HG02763 (cell line): ENCODE results near the gene CEND1.
"Not testable (repeated sequence)": the region's sequence is repeated elsewhere in the genome, so short reads cannot be mapped to it uniquely, and the experiment has no call there.

Experiments used
- ATAC-seq: cut with Tn5 transposase; IDR thresholded peaks from one replicate; pipeline ENCODE4 v1.9.1; 2021; ENCODE audit warnings: mild to moderate bottlenecking, moderate library complexity; ENCODE audit not compliant: unreplicated experiment

The CEND1 gene

DNA sequence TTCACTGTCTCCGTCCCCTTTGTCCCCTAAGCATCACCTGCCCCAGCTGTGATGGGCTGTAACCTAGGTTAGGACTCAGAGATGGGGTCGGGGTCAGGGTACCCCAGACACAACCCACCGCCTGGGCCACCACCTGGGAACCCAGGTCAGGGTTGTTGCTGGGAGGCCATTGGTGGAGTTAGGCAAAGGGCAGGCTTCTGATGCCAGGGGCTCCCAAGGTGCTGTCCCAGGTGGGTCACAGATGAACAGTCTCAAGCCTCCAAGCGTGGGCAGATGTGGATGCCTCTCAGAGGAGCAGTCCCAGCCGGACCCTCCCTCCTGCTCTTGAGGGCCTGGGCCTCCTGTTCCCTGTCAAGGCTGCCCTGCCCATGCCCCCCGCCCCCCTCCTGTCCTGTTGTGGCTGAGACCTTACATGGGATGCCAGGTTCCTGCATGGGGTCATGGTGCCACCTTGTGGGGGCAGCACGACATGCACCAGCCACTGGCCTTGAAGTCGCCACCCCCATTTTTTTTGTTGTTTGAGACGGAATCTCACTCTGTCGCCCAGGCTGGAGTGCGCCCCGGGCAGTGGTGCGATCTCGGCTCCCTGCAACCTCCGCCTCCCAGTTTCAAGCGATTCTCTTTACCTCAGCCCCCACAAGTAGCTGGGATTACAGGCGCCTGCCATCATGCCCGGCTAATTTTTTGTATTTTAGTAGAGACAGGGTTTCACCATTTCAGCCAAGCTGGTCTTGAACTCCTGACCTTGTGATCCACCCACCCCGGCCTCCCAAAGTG lies 24.7 kb downstream of the CEND1 start:
- no peak for ATAC-seq

- no peak for ATAC-seq
Observed at GRCh38 chr11:764322-765024, 25.4 kb downstream of the CEND1 start.

- ATAC-seq = no peak
Observed at GRCh38 chr11:763549-764321, 26.2 kb downstream of the CEND1 start.

DNA sequence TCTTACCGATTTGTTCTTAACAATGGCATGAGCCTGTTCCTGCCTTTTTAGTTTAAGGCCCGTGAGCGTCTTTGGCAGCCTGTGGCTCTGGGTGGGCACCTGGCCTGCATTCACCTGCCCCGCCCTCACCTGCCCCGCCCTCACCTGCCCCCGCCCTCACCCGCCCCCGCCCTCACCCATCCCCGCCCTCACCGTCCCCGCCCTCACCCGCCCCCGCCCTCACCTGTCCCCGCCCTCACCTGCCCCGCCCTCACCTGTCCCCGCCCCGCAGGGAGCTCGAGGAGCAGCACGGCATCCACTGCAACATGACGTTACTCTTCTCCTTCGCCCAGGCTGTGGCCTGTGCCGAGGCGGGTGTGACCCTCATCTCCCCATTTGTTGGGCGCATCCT lies 26.8 kb downstream of the CEND1 start:
- no peak for ATAC-seq

DNA sequence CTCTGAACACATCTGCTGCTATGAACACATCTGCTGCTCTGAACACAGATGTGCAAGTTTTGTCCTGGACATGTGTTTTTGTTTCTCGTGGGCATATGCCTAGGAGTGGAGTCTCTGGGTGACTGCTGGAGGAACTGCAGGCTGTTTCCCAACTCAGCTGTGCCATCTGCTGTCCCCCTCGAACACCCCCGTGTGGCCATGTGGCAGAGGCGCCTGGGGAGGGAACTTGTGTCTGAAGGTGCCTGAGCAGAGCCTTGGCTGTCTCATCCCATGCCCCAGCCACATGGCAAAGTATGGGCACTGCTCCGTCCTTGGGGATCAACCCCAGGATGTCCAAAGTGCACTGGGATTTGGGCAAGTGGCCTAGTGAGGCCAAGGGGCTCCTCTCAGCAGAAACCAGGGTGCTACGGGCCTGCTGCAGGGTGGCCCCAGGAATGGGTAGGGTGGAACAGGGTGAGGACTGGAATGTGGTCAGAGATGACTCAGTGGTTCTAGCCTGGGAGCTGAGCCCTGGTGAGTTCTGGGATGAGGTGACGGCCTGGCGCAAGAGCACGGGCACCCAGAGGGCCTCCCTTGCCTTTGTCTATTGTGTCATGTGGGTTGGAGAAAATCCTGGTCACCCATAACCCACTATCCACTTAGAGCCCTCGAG lies 27.3 kb downstream of the CEND1 start:
- ATAC-seq = no peak

DNA sequence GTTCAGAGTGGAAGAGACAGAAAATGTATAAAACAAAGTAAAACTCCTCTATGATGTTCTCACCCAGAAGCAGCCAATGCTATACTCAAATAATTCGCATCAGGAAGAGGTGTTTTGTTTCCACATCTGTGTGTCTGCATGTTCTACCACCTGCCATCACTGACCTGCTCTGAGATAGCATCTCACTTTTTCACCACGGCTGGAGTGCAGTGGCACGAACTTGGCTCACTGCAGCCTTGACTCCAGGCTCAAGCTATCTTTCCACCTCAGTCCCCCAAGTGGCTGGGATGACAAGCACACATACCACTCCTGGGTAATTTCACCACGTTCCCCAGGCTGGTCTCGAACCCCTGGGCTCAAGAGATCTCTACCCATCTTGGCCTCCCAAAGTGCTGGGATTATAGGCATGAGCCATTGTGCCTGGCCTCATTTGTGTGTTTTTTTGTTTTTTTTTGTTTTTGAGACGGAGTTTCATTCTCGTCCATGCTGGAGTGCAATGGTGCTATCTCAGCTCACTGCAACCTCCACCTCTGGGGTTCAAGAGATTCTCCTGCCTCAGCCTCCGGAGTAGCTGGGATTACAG lies 28.3 kb downstream of the CEND1 start:
- no peak for ATAC-seq

DNA sequence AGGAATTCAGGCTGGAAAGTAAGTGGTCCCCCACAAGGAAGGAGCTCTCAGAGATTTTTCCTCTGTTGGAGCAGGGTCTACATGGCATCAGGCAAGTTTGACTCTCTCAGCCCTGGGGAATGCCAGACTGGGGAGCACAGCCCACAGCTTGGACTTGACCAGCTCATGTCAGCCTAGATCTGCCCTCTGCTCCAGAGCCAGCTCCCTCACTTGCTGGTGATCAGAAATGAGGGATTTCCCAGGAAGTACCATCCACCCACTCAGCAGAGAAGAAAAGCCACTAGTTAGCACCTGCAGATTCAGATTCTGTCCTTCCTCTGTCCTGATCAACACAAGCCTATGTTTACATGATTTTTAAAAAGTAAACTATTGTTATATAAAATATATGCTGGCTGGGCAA lies 29.7 kb downstream of the CEND1 start:
- no peak for ATAC-seq

DNA sequence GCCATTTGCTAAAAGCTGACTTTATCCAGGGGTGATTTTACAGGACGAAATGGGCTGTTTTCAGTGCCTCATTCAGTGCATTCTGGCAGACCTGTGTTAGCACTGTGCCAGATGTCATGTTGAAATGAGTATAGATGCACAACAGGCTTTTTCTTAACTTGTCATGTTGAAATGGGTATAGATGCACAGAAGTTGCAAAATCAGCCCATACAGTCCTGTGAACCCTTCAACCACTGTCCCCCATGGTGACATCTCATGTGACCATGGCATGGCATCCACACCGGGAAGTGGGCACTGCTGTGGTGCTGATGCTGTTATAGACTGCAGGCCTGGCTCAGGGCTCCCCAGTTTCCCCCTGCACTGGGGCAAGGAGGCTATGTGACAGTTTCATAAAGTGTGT lies 40.2 kb downstream of the CEND1 start:
- ATAC-seq = no peak

DNA sequence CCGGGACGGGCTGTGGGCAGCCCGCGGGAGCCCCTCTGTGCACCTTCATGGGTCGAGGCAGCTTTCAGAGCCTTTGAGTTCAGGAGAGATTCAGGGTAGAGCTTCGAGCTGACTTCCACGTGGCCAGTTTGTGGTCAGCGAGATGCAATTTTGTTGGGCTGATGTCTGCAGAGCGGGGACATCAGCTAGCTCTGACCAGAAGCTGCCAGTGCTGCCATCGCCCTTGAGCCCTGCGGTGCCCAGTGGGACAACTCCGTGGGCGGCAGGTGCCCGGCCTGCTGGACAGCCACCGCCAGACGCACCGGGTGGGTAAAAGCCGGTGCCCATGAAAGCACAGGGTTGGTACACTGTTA lies 41.9 kb downstream of the CEND1 start:
- no peak for ATAC-seq

GRCh38 chr11:747158-748006 lies 42.5 kb downstream of the CEND1 start, which contains the start of gene TALDO1:
Gene TALDO1, plus strand, starts transcription at chr11:747464. Its CDS starts 18 bp downstream, at chr11:747482.
- ATAC-seq = peak; percentile 86

GRCh38 chr11:746289-747157 lies 43.4 kb downstream of the CEND1 start:
- ATAC-seq = no peak

GRCh38 chr11:745428-745827 lies 44.5 kb downstream of the CEND1 start:
- no peak for ATAC-seq

DNA sequence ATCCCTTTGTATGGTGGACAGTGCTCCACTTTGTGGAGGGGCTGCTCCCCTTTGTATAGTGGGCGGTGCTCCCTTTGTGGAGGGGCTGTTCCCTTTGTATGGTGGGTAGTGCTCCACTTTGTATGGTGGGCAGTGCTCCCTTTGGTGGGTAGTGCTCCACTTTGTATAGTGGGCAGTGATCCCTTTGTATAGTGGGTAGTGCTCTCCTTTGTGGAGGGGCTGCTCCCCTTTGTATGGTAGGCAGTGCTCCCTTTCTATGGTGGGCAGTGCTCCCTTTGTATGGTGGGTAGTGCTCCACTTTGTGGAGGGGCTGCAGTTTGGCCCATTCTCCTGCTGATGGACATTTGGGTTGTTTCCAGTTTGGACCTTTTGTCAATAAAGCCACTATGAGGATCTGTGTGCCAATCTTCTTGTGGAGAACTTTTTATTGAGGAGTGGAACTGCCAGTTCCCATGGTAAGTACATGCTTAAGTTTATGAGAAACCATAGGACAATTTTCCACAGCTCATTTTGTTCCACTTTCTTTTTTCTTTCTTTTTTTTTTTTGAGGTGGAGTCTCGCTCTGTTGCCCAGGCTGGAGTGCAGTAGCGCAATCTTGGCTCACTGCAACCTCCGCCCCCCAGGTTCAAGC lies 47.2 kb downstream of the CEND1 start:
- no peak for ATAC-seq

GRCh38 chr11:742156-742546 lies 47.7 kb downstream of the CEND1 start:
- ATAC-seq = no peak

DNA sequence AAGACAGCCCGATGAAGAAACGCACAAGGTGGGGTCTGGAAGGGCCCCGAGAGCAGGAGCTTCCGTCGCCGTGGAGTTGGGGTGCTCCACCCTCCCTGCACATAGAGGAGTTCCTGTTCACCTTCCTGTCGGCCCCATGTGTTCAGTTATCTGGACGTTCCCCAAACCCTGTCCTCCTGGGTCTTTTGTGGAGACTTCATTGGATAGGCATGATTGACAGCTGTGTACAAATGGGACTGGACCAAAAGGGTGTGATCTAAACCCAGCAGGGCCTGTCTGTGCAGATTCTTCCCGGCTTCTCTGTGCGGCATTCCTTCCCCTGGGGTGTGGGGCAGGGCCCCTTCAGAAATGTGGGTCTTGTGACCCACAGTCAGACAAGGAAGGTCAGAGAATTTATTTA lies 52.0 kb downstream of the CEND1 start:
- not testable (repeated sequence) for ATAC-seq

DNA sequence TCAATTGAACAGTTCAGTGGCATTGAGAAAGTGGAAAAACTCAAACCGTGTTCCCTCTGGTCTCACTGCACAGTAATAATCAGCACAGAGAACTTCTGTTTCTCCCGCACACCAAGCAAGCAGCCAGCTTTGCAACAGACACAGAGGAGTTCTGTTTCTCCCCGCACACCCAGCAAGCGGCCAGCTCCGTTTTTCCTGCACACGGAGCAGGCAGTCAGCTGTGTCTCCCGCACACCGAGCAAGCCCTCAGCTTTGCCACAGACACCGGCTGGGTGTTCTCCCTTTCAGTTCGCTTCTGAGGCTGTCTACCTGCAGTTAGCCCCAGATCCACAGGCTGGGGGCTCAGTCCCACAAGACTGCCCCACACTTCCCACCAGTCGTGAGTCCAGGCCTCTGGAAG lies 52.5 kb downstream of the CEND1 start:
- ATAC-seq = no peak
